ENCODE results near the gene TAOK1.

TAOK1 gene

DNA sequence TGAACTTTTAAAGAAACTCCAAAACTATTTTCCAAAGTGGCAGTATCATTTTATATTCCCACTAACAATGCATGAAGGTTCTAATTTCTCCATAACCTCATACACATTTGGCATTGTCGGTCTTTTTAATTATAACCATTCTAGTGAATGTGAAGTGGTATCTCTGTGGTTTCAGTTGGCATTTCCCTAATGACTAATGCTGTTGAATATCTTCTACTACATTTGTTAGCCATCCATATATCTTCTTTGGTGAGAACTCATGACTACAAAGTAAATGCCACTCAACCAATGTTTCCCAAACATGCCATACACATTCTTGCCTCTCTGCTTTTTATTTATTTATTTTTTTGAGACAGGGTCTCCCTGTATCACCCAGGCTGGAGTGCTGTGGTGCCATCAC is 31.7 kb upstream of the TAOK1 start:
- no peak for TF ChIP-seq JUND (IDR thresholded peaks at IDR 0.05; ENCODE audit: low read depth)
- DNase-seq (ENCODE audit: low read depth in 1 of 2, low spot score in 1 of 2): no peak
- in situ Hi-C loops (cut with HindIII; ENCODE audit: low pct_unique_long_range_greater_than_20kb, low sequenced_read_pairs): no loop called here

DNA sequence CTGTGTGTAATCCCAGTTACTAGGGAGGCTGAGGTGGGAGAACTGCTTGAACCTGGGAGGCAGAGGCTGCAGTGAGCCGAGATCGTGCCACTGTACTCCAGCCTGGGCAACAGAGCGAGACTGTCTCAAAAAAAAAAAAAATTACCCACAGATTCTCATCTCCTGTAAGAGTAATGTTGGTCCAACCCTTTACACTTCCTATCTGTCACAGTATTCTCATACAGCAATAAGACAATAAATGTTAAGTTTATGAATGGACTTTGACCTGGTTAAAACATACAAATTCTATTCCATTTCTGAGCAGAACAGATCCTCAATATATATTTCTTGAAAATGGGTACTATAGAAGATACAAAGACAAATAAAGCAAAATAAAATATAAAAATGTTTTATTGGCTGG is 30.4 kb upstream of the TAOK1 start:
- no peak for TF ChIP-seq JUND (IDR thresholded peaks at IDR 0.05; ENCODE audit: low read depth)
- in situ Hi-C loops (cut with HindIII; ENCODE audit: low pct_unique_long_range_greater_than_20kb, low sequenced_read_pairs): no loop called here
- DNase-seq (ENCODE audit: low read depth in 1 of 2, low spot score in 1 of 2): no peak

GRCh38 chr17:29363716-29364115 is 26.4 kb upstream of the TAOK1 start:
- TF ChIP-seq JUND (IDR thresholded peaks at IDR 0.05; ENCODE audit: low read depth): no peak
- in situ Hi-C loops (cut with HindIII; ENCODE audit: low pct_unique_long_range_greater_than_20kb, low sequenced_read_pairs): no loop called here
- no peak for DNase-seq (ENCODE audit: low read depth in 1 of 2, low spot score in 1 of 2)

DNA sequence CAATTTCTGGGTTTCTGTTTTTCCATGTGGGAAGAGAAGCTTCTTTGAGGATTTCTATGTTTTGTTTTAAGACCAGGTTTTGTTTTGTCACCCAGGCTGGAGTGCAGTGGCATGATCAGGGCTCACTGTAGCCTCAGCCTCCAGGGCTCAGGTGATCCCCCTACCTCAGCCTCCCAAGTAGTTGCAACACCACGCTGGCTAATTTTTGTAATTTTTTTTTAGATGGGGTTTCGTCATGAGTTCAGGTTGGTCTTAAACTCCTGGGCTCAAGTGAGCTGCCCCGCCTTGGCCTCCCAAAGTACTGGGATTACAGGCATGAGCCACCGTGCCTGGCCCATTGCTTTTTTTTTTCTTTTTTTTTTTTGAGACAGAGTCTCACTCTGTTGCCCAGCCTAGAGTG is 25.5 kb upstream of the TAOK1 start:
- in situ Hi-C loops (cut with HindIII; ENCODE audit: low pct_unique_long_range_greater_than_20kb, low sequenced_read_pairs): no loop called here
- no peak for TF ChIP-seq JUND (IDR thresholded peaks at IDR 0.05; ENCODE audit: low read depth)
- DNase-seq (ENCODE audit: low read depth in 1 of 2, low spot score in 1 of 2): no peak

DNA sequence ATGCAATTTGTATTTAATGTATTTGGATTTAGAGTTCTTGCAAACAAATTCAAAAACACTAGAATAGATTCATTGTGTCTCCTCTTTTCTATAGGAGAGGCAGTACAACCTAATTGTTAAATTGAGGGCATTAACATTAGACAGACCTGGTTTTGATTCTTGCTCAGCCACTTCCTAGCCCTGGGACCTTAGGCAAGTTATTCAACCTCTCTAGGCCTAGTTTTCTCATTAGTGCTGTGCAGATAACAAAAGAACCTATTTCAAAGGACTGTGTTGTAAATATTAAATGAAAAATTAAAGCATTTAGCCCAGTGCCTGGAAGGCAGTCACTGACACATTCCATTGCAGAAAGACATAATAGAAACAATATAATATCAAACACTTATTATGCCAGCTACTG is 22.0 kb upstream of the TAOK1 start:
- DNase-seq (ENCODE audit: low read depth in 1 of 2, low spot score in 1 of 2): no peak
- TF ChIP-seq JUND (IDR thresholded peaks at IDR 0.05; ENCODE audit: low read depth): no peak
- in situ Hi-C loops (cut with HindIII; ENCODE audit: low pct_unique_long_range_greater_than_20kb, low sequenced_read_pairs): no loop called here

GRCh38 chr17:29368926-29369325 is 21.2 kb upstream of the TAOK1 start:
- DNase-seq (ENCODE audit: low read depth in 1 of 2, low spot score in 1 of 2): no peak
- TF ChIP-seq JUND (IDR thresholded peaks at IDR 0.05; ENCODE audit: low read depth): no peak
- in situ Hi-C loops (cut with HindIII; ENCODE audit: low pct_unique_long_range_greater_than_20kb, low sequenced_read_pairs): no loop called here

DNA sequence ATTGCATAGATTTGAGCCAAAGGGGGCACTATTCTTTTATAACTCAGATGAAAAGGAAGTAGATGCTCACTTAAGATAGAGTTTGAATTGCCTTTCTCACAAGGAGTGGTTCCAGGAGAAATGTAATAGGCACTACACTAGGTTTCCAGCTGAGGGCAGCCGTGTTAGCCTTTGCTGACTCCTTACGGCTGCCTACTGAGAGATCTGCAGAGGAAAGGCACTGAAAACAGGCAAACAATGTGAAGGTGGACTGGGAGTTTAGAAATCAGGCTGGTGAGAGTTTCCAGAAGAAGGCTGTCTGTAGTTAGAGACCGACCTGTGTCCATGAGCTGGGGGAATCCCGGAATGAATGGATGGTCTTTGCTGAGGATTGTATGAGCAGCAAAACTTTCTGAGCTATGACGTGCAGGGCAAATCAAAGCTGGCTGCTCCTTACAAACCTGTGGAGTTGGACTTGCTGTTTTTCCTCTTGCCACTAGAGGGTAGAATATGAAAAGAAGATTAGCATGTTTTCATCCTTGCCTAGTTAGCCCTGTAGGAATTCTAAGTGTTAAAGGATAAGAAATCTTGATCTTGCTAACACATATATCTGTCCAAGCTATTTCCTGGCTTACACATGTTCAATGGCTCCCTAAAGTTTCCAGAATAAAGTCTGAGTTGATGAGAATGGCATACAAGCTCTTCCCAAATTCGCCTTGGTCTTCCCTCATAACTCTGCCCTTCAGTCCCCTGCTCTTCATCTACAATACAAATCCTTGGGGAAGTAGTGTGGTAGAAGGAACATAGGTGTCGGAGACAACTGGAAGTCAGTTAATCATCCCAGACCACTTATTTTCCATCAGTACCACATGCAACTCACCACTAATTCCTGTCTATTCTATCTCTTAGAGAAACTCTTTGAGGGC is 20.1 kb upstream of the TAOK1 start:
- peak; percentile 76 to 89 for DNase-seq (ENCODE audit: low read depth in 1 of 2, low spot score in 1 of 2)
- TF ChIP-seq JUND (IDR thresholded peaks at IDR 0.05; ENCODE audit: low read depth): no peak
- in situ Hi-C loops (cut with HindIII; ENCODE audit: low pct_unique_long_range_greater_than_20kb, low sequenced_read_pairs): no loop called here

GRCh38 chr17:29376667-29377270 is 13.4 kb upstream of the TAOK1 start:
- in situ Hi-C loops (cut with HindIII; ENCODE audit: low pct_unique_long_range_greater_than_20kb, low sequenced_read_pairs): no loop called here
- no peak for TF ChIP-seq JUND (IDR thresholded peaks at IDR 0.05; ENCODE audit: low read depth)
- DNase-seq (ENCODE audit: low read depth in 1 of 2, low spot score in 1 of 2): no peak

DNA sequence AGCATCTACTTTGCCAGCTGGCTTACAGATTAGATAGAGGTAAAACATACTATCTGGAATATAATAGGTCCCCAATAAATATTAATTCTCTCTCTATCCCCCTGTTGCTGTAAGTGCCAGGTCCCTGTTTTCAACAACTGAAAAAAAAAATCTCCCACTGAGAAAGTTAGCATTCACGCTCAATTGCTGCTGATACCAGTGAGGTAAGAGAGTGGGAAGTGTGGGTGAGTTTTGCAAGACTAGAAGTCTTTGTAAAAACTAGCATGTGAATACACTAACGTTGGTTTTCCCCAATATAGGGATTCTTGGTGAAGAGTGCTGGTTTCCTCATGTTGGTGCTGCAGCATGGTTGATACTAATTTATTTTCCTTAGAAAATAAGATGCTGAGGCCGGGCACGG is 11.7 kb upstream of the TAOK1 start:
- DNase-seq (ENCODE audit: low read depth in 1 of 2, low spot score in 1 of 2): no peak
- in situ Hi-C loops (cut with HindIII; ENCODE audit: low pct_unique_long_range_greater_than_20kb, low sequenced_read_pairs): no loop called here

DNA sequence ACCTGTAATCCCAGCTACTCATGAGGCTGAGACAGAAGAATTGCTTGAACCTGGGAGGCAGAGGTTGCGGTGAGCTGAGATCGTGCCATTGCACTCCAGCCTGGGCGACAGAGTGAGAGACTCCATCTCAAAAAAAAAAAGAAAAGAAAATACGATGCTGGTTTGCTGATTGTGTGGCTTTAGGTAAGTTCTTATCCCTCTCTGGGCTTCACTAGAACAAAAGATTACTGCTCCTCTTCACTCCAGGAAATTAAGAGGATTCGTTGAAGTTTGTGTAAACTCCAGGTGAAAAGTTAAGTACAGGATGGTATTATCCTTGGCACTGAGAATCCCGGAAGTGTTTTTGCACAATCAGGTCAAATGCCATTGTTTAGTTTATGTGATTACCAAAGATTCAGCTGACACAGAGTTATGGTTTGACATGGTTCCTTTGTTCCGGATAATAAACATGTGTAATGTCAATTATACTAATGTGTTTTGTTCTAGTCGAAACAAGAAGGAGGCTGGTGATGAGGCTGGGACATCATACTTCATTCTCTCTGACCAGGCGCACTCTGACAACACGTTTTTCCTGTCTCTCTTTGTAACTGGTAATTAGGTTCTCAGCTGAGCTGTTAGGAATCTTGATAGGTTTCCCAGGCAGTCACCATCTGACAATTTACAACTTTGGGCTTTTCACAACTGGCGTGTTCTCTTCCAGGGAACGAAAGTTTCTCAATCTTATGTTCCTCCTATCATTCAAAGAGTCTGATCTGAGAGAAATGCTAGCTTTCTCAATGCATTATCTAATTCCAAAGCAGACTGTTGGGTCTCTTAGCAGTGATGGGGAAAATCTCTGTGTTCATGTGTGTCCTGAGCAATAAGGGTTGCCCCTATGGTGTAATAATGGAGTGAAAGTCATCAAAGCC is 10.8 kb upstream of the TAOK1 start:
- TF ChIP-seq JUND (IDR thresholded peaks at IDR 0.05; ENCODE audit: low read depth): no peak

More for the DNA sequence above, 11.7 kb upstream of the TAOK1 start:
- TF ChIP-seq JUND (IDR thresholded peaks at IDR 0.05; ENCODE audit: low read depth): no peak

DNA sequence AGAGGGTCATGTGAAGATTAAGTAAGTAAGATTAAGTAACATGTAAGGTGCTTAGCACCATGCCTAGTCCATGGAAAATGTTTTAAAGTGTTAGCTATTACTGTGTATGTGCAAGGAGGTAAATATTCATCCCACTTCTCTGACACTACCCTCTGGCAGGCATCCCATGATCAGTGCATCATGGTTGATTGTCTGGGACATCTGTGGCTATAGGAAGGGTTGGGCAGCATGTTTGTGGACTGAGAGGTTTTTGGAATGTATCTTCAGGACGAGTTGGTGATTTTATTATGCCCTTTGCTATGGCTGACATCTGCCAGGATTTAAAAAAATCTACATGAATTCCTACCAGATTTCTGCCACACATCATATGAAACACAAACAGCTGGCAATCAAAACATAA is 6.5 kb upstream of the TAOK1 start:
- DNase-seq (ENCODE audit: low read depth in 1 of 2, low spot score in 1 of 2): no peak
- no peak for TF ChIP-seq JUND (IDR thresholded peaks at IDR 0.05; ENCODE audit: low read depth)
- in situ Hi-C loops (cut with HindIII; ENCODE audit: low pct_unique_long_range_greater_than_20kb, low sequenced_read_pairs): no loop called here

More for the DNA sequence above, 10.8 kb upstream of the TAOK1 start:
- in situ Hi-C loops (cut with HindIII; ENCODE audit: low pct_unique_long_range_greater_than_20kb, low sequenced_read_pairs): no loop called here
- DNase-seq (ENCODE audit: low read depth in 1 of 2, low spot score in 1 of 2): peak in 1 of 2 experiments; percentile 60

- DNase-seq (ENCODE audit: low read depth in 1 of 2, low spot score in 1 of 2): peak in 1 of 2 experiments; percentile 17
- TF ChIP-seq JUND (IDR thresholded peaks at IDR 0.05; ENCODE audit: low read depth): no peak
- in situ Hi-C loops (cut with HindIII; ENCODE audit: low pct_unique_long_range_greater_than_20kb, low sequenced_read_pairs): no loop called here
These were observed 5.3 kb upstream of the TAOK1 start for GRCh38 chr17:29384901-29385300.
